Neural cell (in vitro differentiated cells): Measurements from ENCODE around the gene TRPM3. TPM values are rescaled to one million over a fixed set of nuclear protein-coding genes. Genes with fewer than 3 reads are reported as not detected.

ENCODE experiments used
- H2AFZ ChIP-seq: fragments of 200-600, 300-800 bp; sonication (generic), shearing (Covaris generic); 2 replicates; pipeline ENCODE4 v1.6.0; 2014; ENCODE audit warnings: low read depth, mild to moderate bottlenecking, antibody characterized with exemption, low read length, moderate library complexity
- H3F3A ChIP-seq: fragments of 200-600 bp; shearing (Covaris generic); 2 replicates; pipeline ENCODE4 v1.6.1; 2016; ENCODE audit warnings: mild to moderate bottlenecking, moderate library complexity, mixed read lengths, antibody characterized with exemption, low read length; ENCODE audit not compliant: insufficient read depth, poor library complexity, severe bottlenecking
- H3K27ac ChIP-seq: fragments of 200-600, 300-800 bp; sonication (generic), shearing (Covaris generic); 2 replicates; pipeline ENCODE4 v1.5.1; 2014; ENCODE audit warnings: mild to moderate bottlenecking, low read length, moderate library complexity
- H3K27me3 ChIP-seq: fragments of 300-800, 200-600 bp; sonication (generic), shearing (Covaris generic); 2 replicates; pipeline ENCODE4 v1.6.0; 2014; ENCODE audit warnings: mild to moderate bottlenecking, low read depth, low read length, moderate library complexity; ENCODE audit not compliant: insufficient read depth
- H3K36me3 ChIP-seq: fragments of 300-800, 200-600 bp; sonication (generic), shearing (Covaris generic); 2 replicates; pipeline ENCODE4 v1.5.1; 2014; ENCODE audit warnings: mild to moderate bottlenecking, antibody characterized with exemption, low read length, moderate library complexity; ENCODE audit not compliant: insufficient read depth
- H3K4me2 ChIP-seq: fragments of 300-800, 200-600 bp; sonication (generic), shearing (Covaris generic); 2 replicates; pipeline ENCODE4 v1.6.0; 2014; ENCODE audit warnings: mild to moderate bottlenecking, low read length
- H3K4me3 ChIP-seq: fragments of 300-800, 200-600 bp; sonication (generic), shearing (Covaris generic); 2 replicates; pipeline ENCODE4 v1.5.1; 2014; ENCODE audit warnings: mild to moderate bottlenecking, low read length, moderate library complexity
- H3K79me2 ChIP-seq: fragments of 200-600 bp; shearing (Covaris generic); replicated peaks from 2 replicates; pipeline ENCODE4 v1.6.0; 2014; ENCODE audit warnings: mild to moderate bottlenecking, low read length, moderate library complexity; ENCODE audit not compliant: insufficient read depth
- H3K9ac ChIP-seq: fragments of 300-800, 200-600 bp; sonication (generic), shearing (Covaris generic); 2 replicates; pipeline ENCODE4 v1.6.1; 2016; ENCODE audit warnings: mild to moderate bottlenecking, low read length, mixed read lengths
- H3K9me2 ChIP-seq: fragments of 200-600 bp; shearing (Covaris generic); 2 replicates; pipeline ENCODE4 v1.6.1; 2016; ENCODE audit warnings: mild to moderate bottlenecking, low read length, mixed read lengths; ENCODE audit not compliant: insufficient read depth
- H3K9me3 ChIP-seq: fragments of 200-600, 300-800 bp; sonication (generic), shearing (Covaris generic); 2 replicates; pipeline ENCODE4 v1.6.1; 2016; ENCODE audit warnings: mild to moderate bottlenecking, mixed run types, low read length, moderate library complexity, mixed read lengths
- H4K20me1 ChIP-seq: fragments of 200-600 bp; shearing (Covaris generic); 2 replicates; pipeline ENCODE4 v1.6.1; 2016; ENCODE audit warnings: mild to moderate bottlenecking, mixed run types; ENCODE audit not compliant: insufficient read depth
- EP300 ChIP-seq: fragments of 450-650 bp; conservative IDR thresholded peaks from 2 replicates; pipeline ENCODE4 v1.6.1; 2014; ENCODE audit warnings: antibody characterized with exemption, mild to moderate bottlenecking, moderate library complexity; ENCODE audit not compliant: poor library complexity, severe bottlenecking
- EZH2 ChIP-seq: fragments of 200-600, 300-800 bp; shearing (Covaris generic), sonication (generic); IDR thresholded peaks from 2 replicates; pipeline ENCODE4 v1.6.1; 2014; ENCODE audit warnings: antibody characterized with exemption, low read length, borderline replicate concordance, mild to moderate bottlenecking; ENCODE audit not compliant: insufficient read depth, poor library complexity, severe bottlenecking
- MXI1 ChIP-seq: fragments of 450-650 bp; conservative IDR thresholded peaks from 2 replicates; pipeline ENCODE4 v1.6.1; 2014; ENCODE audit warnings: antibody characterized with exemption, mild to moderate bottlenecking; ENCODE audit not compliant: poor library complexity, severe bottlenecking
- POLR2AphosphoS5 ChIP-seq: IDR thresholded peaks from 2 replicates; pipeline ENCODE4 v1.6.1; 2012
- RAD21 ChIP-seq: fragments of 450-650 bp; conservative IDR thresholded peaks from 2 replicates; pipeline ENCODE4 v1.6.1; 2014; ENCODE audit warnings: antibody characterized with exemption, mild to moderate bottlenecking, moderate library complexity
- SMC3 ChIP-seq: fragments of 450-650 bp; conservative IDR thresholded peaks from 2 replicates; pipeline ENCODE4 v1.6.1; 2014; ENCODE audit warnings: antibody characterized with exemption, mild to moderate bottlenecking, moderate library complexity; ENCODE audit not compliant: poor library complexity
- TAF1 ChIP-seq: IDR thresholded peaks from 2 replicates; pipeline ENCODE4 v1.6.1; 2012; ENCODE audit warnings: low read depth
- polyA plus RNA-seq: library from polyadenylated mRNA; depleted of rRNA; stranded (reverse); fragments of >200 nt; gene quantifications from 2 replicates; pipeline ENCODE4 v1.2.3, GENCODE V29; 2014
- TF ChIP-seq, protein P1 (sequence below): IDR thresholded peaks from 2 replicates; pipeline ENCODE4 v1.6.1; 2012; ENCODE audit warnings: borderline replicate concordance
- TF ChIP-seq, protein P2 (sequence below): fragments of 450-650 bp; IDR thresholded peaks from 2 replicates; pipeline ENCODE4 v1.5.1; 2014; ENCODE audit warnings: antibody characterized with exemption, mild to moderate bottlenecking, moderate library complexity; ENCODE audit not compliant: poor library complexity, severe bottlenecking

The TRPM3 gene
- polyA plus RNA-seq, 1 donor from 2014 or later = 1.3 TPM

DNA sequence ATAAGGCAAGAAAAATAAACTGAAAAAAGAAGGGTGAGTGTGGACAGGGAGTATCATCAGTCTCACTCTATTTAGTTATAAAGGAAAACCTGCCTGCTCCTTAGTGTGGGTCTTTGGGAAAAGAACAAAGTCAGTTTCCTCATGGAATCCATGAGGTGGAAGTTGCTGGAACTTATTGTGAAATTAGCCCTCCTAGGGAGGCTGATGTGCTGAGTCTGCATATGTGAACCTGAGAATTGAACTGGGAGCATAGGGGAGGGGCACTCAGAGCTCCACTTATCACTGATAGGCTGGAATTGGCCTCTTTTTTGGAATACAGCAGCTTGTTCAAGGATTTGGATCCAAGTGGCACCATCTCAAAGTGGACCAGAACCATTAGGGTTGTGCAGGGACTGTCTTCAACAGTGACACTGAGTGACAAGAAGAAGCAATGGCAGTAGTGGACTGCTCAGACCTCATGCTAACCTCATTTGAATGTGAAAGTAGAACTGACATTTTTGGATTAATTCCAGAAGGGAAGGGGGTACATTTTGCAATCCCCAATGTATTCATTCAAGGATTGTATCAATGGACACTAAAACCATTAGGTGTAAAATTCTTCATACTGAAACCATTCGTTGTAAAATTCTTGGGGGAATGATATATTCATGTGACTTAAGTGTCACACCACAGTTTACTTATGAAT, 603.4 kb downstream of the TRPM3 start:
- no peaks in the 10 kb centered on the region for H3K36me3 ChIP-seq
- no peaks in the 10 kb centered on the region for H3K27me3 ChIP-seq
- H2AFZ ChIP-seq = no peak overlapping the region
- no peaks in the 10 kb centered on the region for H3F3A ChIP-seq
- H3K4me3 ChIP-seq = no peak overlapping the region
- no peaks in the 10 kb centered on the region for H3K9me3 ChIP-seq
- H3K4me2 ChIP-seq = no peak overlapping the region
- no peaks in the 10 kb centered on the region for H3K79me2 ChIP-seq
- no peaks in the 10 kb centered on the region for H3K9me2 ChIP-seq
- TF ChIP-seq MXI1 = no peak
- no peak for TF ChIP-seq POLR2AphosphoS5
- TF ChIP-seq, protein P1, sequence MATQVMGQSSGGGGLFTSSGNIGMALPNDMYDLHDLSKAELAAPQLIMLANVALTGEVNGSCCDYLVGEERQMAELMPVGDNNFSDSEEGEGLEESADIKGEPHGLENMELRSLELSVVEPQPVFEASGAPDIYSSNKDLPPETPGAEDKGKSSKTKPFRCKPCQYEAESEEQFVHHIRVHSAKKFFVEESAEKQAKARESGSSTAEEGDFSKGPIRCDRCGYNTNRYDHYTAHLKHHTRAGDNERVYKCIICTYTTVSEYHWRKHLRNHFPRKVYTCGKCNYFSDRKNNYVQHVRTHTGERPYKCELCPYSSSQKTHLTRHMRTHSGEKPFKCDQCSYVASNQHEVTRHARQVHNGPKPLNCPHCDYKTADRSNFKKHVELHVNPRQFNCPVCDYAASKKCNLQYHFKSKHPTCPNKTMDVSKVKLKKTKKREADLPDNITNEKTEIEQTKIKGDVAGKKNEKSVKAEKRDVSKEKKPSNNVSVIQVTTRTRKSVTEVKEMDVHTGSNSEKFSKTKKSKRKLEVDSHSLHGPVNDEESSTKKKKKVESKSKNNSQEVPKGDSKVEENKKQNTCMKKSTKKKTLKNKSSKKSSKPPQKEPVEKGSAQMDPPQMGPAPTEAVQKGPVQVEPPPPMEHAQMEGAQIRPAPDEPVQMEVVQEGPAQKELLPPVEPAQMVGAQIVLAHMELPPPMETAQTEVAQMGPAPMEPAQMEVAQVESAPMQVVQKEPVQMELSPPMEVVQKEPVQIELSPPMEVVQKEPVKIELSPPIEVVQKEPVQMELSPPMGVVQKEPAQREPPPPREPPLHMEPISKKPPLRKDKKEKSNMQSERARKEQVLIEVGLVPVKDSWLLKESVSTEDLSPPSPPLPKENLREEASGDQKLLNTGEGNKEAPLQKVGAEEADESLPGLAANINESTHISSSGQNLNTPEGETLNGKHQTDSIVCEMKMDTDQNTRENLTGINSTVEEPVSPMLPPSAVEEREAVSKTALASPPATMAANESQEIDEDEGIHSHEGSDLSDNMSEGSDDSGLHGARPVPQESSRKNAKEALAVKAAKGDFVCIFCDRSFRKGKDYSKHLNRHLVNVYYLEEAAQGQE = no peak
- no peak for TF ChIP-seq TAF1
- no peak for TF ChIP-seq EP300
- TF ChIP-seq, protein P2, sequence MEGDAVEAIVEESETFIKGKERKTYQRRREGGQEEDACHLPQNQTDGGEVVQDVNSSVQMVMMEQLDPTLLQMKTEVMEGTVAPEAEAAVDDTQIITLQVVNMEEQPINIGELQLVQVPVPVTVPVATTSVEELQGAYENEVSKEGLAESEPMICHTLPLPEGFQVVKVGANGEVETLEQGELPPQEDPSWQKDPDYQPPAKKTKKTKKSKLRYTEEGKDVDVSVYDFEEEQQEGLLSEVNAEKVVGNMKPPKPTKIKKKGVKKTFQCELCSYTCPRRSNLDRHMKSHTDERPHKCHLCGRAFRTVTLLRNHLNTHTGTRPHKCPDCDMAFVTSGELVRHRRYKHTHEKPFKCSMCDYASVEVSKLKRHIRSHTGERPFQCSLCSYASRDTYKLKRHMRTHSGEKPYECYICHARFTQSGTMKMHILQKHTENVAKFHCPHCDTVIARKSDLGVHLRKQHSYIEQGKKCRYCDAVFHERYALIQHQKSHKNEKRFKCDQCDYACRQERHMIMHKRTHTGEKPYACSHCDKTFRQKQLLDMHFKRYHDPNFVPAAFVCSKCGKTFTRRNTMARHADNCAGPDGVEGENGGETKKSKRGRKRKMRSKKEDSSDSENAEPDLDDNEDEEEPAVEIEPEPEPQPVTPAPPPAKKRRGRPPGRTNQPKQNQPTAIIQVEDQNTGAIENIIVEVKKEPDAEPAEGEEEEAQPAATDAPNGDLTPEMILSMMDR = no peak
- no peak for TF ChIP-seq RAD21
- TF ChIP-seq EZH2 = no peak
- TF ChIP-seq SMC3 = no peak
- H4K20me1 ChIP-seq = no peaks in the 10 kb centered on the region
- H3K27ac ChIP-seq = no peak overlapping the region
- H3K9ac ChIP-seq = no peak overlapping the region

GRCh38 chr9:70514273-70514672, 607.1 kb downstream of the TRPM3 start:
- no peaks in the 10 kb centered on the region for H3K36me3 ChIP-seq
- H4K20me1 ChIP-seq = no peaks in the 10 kb centered on the region
- no peak overlapping the region for H2AFZ ChIP-seq
- H3K27ac ChIP-seq = no peak overlapping the region
- no peaks in the 10 kb centered on the region for H3K9me2 ChIP-seq
- TF ChIP-seq RAD21 (no peak), POLR2AphosphoS5 (no peak), TAF1 (no peak), EP300 (no peak), EZH2 (no peak), MXI1 (no peak), SMC3 (no peak)
- TF ChIP-seq, protein P1 = no peak
- TF ChIP-seq, protein P2 = no peak
- no peak overlapping the region for H3K4me3 ChIP-seq
- no peaks in the 10 kb centered on the region for H3F3A ChIP-seq
- H3K27me3 ChIP-seq = no peaks in the 10 kb centered on the region
- H3K9ac ChIP-seq = no peak overlapping the region
- H3K4me2 ChIP-seq = no peak overlapping the region
- H3K9me3 ChIP-seq = no peaks in the 10 kb centered on the region
- no peaks in the 10 kb centered on the region for H3K79me2 ChIP-seq
